CD4-positive, CD25-positive, alpha-beta regulatory T cell (primary cell): Measurements from ENCODE around the gene PALMD. TPM values are rescaled to one million over a fixed set of nuclear protein-coding genes. Genes with fewer than 3 reads are reported as not detected.

ENCODE experiments used
- ATAC-seq, 2 donors: fragments of 150-1000 bp; cut with Tn5 transposase; one replicate each; pipeline ENCODE4 v1.10.0; 2021; ENCODE audit warnings: low read depth in 2 of 2, moderate number of reproducible peaks in 2 of 2, moderate library complexity in 1 of 2
- DNase-seq, 3 donors: peaks; one replicate each; pipeline versions ENCODE4 v3.0.0 to v3.0.0-alpha.2; 2012 to 2022; ENCODE audit warnings: mixed read lengths in 1 of 3
- H3K27ac ChIP-seq: one replicate; pipeline ENCODE4 v1.7.0; 2013; ENCODE audit warnings: mild to moderate bottlenecking, low read length; ENCODE audit not compliant: insufficient read depth, poor library complexity, severe bottlenecking
- H3K27me3 ChIP-seq: one replicate; pipeline ENCODE4 v1.7.0; 2013; ENCODE audit warnings: low read length; ENCODE audit not compliant: control insufficient read depth, insufficient read depth
- H3K36me3 ChIP-seq: one replicate; pipeline ENCODE4 v1.7.0; 2013; ENCODE audit warnings: mild to moderate bottlenecking, low read length, moderate library complexity; ENCODE audit not compliant: control insufficient read depth, insufficient read depth
- H3K4me1 ChIP-seq: 2 replicates; pipeline ENCODE4 v1.7.0; 2013; ENCODE audit warnings: mild to moderate bottlenecking, low read length; ENCODE audit not compliant: insufficient read depth, control insufficient read depth, poor library complexity, severe bottlenecking
- H3K4me3 ChIP-seq: one replicate; pipeline ENCODE4 v1.7.0; 2013; ENCODE audit warnings: low read depth, mild to moderate bottlenecking, low read length, moderate library complexity
- H3K9me3 ChIP-seq, 2 experiments: 1 replicate in 1 of 2; 2 replicates in 1 of 2; pipeline ENCODE4 v1.7.0; 2013; ENCODE audit warnings: low read length in 2 of 2, mild to moderate bottlenecking in 1 of 2, moderate library complexity in 1 of 2; ENCODE audit not compliant: control insufficient read depth in 2 of 2
- H3K27ac Mint-ChIP-seq, 3 donors: one replicate each; pipeline ENCODE4 v1.8.0; 2020 to 2022; ENCODE audit warnings: mild to moderate bottlenecking in 3 of 3, mixed read lengths in 3 of 3, moderate library complexity in 2 of 3
- H3K27me3 Mint-ChIP-seq: one replicate; pipeline ENCODE4 v1.8.0; 2022; ENCODE audit warnings: mild to moderate bottlenecking, mixed read lengths
- H3K36me3 Mint-ChIP-seq: one replicate; pipeline ENCODE4 v1.8.0; 2020; ENCODE audit warnings: mixed read lengths
- H3K4me1 Mint-ChIP-seq, 4 donors: one replicate each; pipeline ENCODE4 v1.8.0; 2020 to 2022; ENCODE audit warnings: mixed read lengths in 4 of 4, mild to moderate bottlenecking in 1 of 4
- H3K4me3 Mint-ChIP-seq, 4 donors: one replicate each; pipeline ENCODE4 v1.8.0; 2020 to 2022; ENCODE audit warnings: mild to moderate bottlenecking in 4 of 4, mixed read lengths in 4 of 4, moderate library complexity in 3 of 4
- H3K9me3 Mint-ChIP-seq, 7 donors: one replicate each; pipeline ENCODE4 v1.8.0; 2020 to 2022; ENCODE audit warnings: mixed read lengths in 7 of 7, mild to moderate bottlenecking in 3 of 7, moderate library complexity in 2 of 7
- polyA plus RNA-seq, 4 donors: library from polyadenylated mRNA; unstranded; fragments of 300-500 nt; fragmentation: Illumina TruSeq; gene quantifications; one replicate each; pipeline ENCODE4 v1.2.3, GENCODE V29; 2021
- total RNA-seq: library from RNA; stranded (reverse); gene quantifications from one replicate; pipeline ENCODE4 v1.2.3, GENCODE V29; 2022

PALMD gene
- total and polyA plus RNA-seq, 5 donors from 2014 or later: not detected

DNA sequence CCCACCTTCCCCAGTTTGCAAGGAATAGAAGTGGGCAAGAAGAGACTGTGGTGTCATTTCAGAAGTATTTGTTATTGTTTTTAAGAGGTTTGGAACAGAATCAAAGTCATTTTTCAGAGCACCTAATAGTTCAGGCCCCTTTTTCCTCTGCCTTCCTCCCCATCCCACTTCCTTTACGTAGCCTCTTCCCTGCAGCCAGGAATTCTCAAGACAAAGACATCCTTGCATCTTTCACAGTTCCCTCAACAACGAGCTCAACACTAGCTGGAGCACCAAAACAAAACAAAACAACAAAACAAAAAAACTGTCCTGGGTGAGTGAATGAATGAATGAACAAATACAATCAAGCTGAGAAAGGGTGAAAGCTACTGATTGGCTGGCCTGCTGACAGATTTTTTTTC is 7.0 kb downstream of the PALMD start:
- H3K4me3 ChIP-seq: no peak overlapping the region
- peak overlapping the region in 1 of 4 donors; percentile 18 for H3K4me3 Mint-ChIP-seq
- H3K4me1 Mint-ChIP-seq: no peaks in the 10 kb centered on the region
- H3K9me3 ChIP-seq: no peaks in the 10 kb centered on the region
- ATAC-seq: no peak
- no peak overlapping the region for H3K27ac Mint-ChIP-seq
- H3K36me3 Mint-ChIP-seq: no peaks in the 10 kb centered on the region
- H3K36me3 ChIP-seq: no peaks in the 10 kb centered on the region
- H3K9me3 Mint-ChIP-seq: peaks cover 0 to 5% (median 0%) of the 10 kb centered on the region in 7 donors
- H3K27me3 ChIP-seq: peaks cover 4% of the 10 kb centered on the region
- no peak for DNase-seq
- H3K27ac ChIP-seq: no peak overlapping the region
- H3K4me1 ChIP-seq: no peaks in the 10 kb centered on the region
- H3K27me3 Mint-ChIP-seq: no peaks in the 10 kb centered on the region

- H3K27ac ChIP-seq: no peak overlapping the region
- H3K9me3 ChIP-seq: no peaks in the 10 kb centered on the region
- no peak overlapping the region for H3K4me3 Mint-ChIP-seq
- no peaks in the 10 kb centered on the region for H3K4me1 ChIP-seq
- H3K4me3 ChIP-seq: no peak overlapping the region
- H3K36me3 Mint-ChIP-seq: no peaks in the 10 kb centered on the region
- no peaks in the 10 kb centered on the region for H3K4me1 Mint-ChIP-seq
- peaks cover 0 to 3% (median 0%) of the 10 kb centered on the region in 7 donors for H3K9me3 Mint-ChIP-seq
- no peak overlapping the region for H3K27ac Mint-ChIP-seq
- H3K36me3 ChIP-seq: no peaks in the 10 kb centered on the region
- no peak for DNase-seq
- H3K27me3 Mint-ChIP-seq: no peaks in the 10 kb centered on the region
- ATAC-seq: no peak
- peaks cover 2% of the 10 kb centered on the region for H3K27me3 ChIP-seq
These were observed 9.5 kb downstream of the PALMD start for GRCh38 chr1:99655376-99655775.

DNA sequence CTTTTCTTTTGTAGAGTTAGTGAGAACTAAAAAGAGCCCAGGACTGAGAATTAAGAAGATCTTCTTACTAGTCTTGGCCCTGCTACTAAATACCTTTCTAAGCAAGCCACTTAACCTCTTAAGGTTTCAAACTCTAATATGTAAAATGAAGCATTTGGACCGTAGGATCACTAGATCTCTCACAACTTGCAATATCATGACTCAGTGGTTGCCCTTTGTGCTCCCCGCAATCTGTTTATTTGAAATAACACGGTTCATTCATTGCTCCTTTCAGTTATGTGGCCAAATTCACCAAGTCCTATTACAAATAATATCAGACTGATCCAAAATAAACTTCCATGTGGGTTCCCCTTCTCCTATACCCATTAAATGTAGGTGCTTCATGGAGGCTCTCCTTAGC is 10.8 kb downstream of the PALMD start:
- Histone ChIP-seq H3K4me1 (no peaks in the 10 kb centered on the region), H3K4me3 (no peak overlapping the region), H3K9me3 (no peaks in the 10 kb centered on the region), H3K27me3 (peaks cover 3% of the 10 kb centered on the region), H3K36me3 (no peaks in the 10 kb centered on the region), H3K27ac (no peak overlapping the region)
- Mint-ChIP-seq H3K27ac (no peak overlapping the region), H3K27me3 (no peaks in the 10 kb centered on the region), H3K4me3 (no peak overlapping the region), H3K36me3 (no peaks in the 10 kb centered on the region), H3K9me3 (peaks cover 0 to 3% (median 0%) of the 10 kb centered on the region in 7 donors), H3K4me1 (no peaks in the 10 kb centered on the region)
- no peak for DNase-seq
- no peak for ATAC-seq

- DNase-seq: no peak
- no peak overlapping the region for H3K4me3 Mint-ChIP-seq
- Histone ChIP-seq H3K4me3 (no peak overlapping the region), H3K4me1 (no peaks in the 10 kb centered on the region), H3K9me3 (no peaks in the 10 kb centered on the region), H3K27ac (no peak overlapping the region), H3K36me3 (no peaks in the 10 kb centered on the region), H3K27me3 (peaks cover 4% of the 10 kb centered on the region)
- ATAC-seq: no peak
- H3K9me3 Mint-ChIP-seq: peaks cover 0 to 3% (median 0%) of the 10 kb centered on the region in 7 donors
- H3K36me3 Mint-ChIP-seq: no peaks in the 10 kb centered on the region
- H3K27me3 Mint-ChIP-seq: no peaks in the 10 kb centered on the region
- H3K27ac Mint-ChIP-seq: no peak overlapping the region
- H3K4me1 Mint-ChIP-seq: no peaks in the 10 kb centered on the region
These were observed 11.5 kb downstream of the PALMD start for GRCh38 chr1:99657213-99658030.

GRCh38 chr1:99658031-99658290 is 12.0 kb downstream of the PALMD start:
- Mint-ChIP-seq H3K4me1 (no peaks in the 10 kb centered on the region), H3K4me3 (no peak overlapping the region), H3K27me3 (no peaks in the 10 kb centered on the region), H3K36me3 (no peaks in the 10 kb centered on the region), H3K9me3 (peaks cover 0 to 3% (median 0%) of the 10 kb centered on the region in 7 donors), H3K27ac (no peak overlapping the region)
- H3K27ac ChIP-seq: no peak overlapping the region
- no peaks in the 10 kb centered on the region for H3K36me3 ChIP-seq
- ATAC-seq (no peak), DNase-seq (no peak)
- H3K27me3 ChIP-seq: peaks cover 3% of the 10 kb centered on the region
- no peaks in the 10 kb centered on the region for H3K9me3 ChIP-seq
- H3K4me1 ChIP-seq: no peaks in the 10 kb centered on the region
- H3K4me3 ChIP-seq: no peak overlapping the region

DNA sequence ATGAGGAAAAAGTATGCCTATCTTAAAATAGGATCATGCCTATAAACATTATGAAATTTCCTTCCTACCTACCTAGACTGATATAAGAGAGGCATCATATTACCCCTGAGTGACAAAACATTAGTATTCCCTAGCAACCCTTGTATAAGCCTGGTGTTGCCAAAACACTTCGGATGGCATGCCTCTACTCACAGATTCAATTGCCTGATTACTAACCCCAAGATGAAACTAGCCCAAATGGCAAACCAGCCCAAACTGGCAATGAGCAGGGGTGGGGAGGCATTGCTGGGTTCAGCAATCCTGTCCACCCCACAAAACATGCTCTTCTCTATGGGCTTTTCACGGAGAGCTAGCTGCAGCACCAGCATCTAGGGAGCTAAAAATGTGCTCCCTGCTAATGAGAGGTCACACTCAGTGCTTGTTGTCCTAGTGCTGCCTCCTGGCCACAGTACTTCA is 13.9 kb downstream of the PALMD start:
- no peak for ATAC-seq
- no peak overlapping the region for H3K27ac ChIP-seq
- no peaks in the 10 kb centered on the region for H3K4me1 ChIP-seq
- H3K36me3 Mint-ChIP-seq: no peaks in the 10 kb centered on the region
- no peak overlapping the region for H3K4me3 ChIP-seq
- no peaks in the 10 kb centered on the region for H3K36me3 ChIP-seq
- DNase-seq: no peak
- H3K27ac Mint-ChIP-seq: no peak overlapping the region
- peaks cover 0 to 2% (median 0%) of the 10 kb centered on the region in 7 donors for H3K9me3 Mint-ChIP-seq
- H3K4me3 Mint-ChIP-seq: no peak overlapping the region
- H3K27me3 Mint-ChIP-seq: peaks cover 10% of the 10 kb centered on the region
- no peaks in the 10 kb centered on the region for H3K4me1 Mint-ChIP-seq
- peaks cover 3% of the 10 kb centered on the region for H3K27me3 ChIP-seq
- no peaks in the 10 kb centered on the region for H3K9me3 ChIP-seq

- no peak overlapping the region for H3K27ac Mint-ChIP-seq
- H3K4me1 ChIP-seq: no peaks in the 10 kb centered on the region
- no peaks in the 10 kb centered on the region for H3K36me3 ChIP-seq
- no peak overlapping the region for H3K4me3 ChIP-seq
- no peak overlapping the region for H3K4me3 Mint-ChIP-seq
- DNase-seq (no peak), ATAC-seq (no peak)
- no peaks in the 10 kb centered on the region for H3K4me1 Mint-ChIP-seq
- H3K27me3 ChIP-seq: peaks cover 3% of the 10 kb centered on the region
- peaks cover 0 to 2% (median 0%) of the 10 kb centered on the region in 7 donors for H3K9me3 Mint-ChIP-seq
- no peak overlapping the region for H3K27ac ChIP-seq
- H3K36me3 Mint-ChIP-seq: no peaks in the 10 kb centered on the region
- H3K9me3 ChIP-seq: no peaks in the 10 kb centered on the region
- H3K27me3 Mint-ChIP-seq: peaks cover 11% of the 10 kb centered on the region
These were observed 14.6 kb downstream of the PALMD start for GRCh38 chr1:99660496-99660895.

GRCh38 chr1:99661780-99662179 is 15.9 kb downstream of the PALMD start:
- peaks cover 0 to 2% (median 0%) of the 10 kb centered on the region in 7 donors for H3K9me3 Mint-ChIP-seq
- ATAC-seq: no peak
- H3K27ac ChIP-seq: no peak overlapping the region
- peak overlapping the region in 1 of 3 donors; percentile 60 for H3K27ac Mint-ChIP-seq
- DNase-seq: no peak
- H3K27me3 ChIP-seq: peaks cover 3% of the 10 kb centered on the region
- H3K4me3 ChIP-seq: no peak overlapping the region
- H3K27me3 Mint-ChIP-seq: peaks cover 11% of the 10 kb centered on the region
- H3K9me3 ChIP-seq: no peaks in the 10 kb centered on the region
- H3K36me3 ChIP-seq: no peaks in the 10 kb centered on the region
- H3K4me1 Mint-ChIP-seq: no peaks in the 10 kb centered on the region
- H3K4me3 Mint-ChIP-seq: no peak overlapping the region
- H3K36me3 Mint-ChIP-seq: no peaks in the 10 kb centered on the region
- no peaks in the 10 kb centered on the region for H3K4me1 ChIP-seq
